Hepatocyte (in vitro differentiated cells): Measurements from ENCODE around the gene PLCL1.

ENCODE experiments used
- CTCF ChIP-seq: fragments of 200-600 bp; sonication (generic); IDR thresholded peaks from 2 replicates; pipeline ENCODE4 v1.5.1; 2016; ENCODE audit warnings: antibody characterized with exemption, mild to moderate bottlenecking; ENCODE audit not compliant: poor library complexity
- EZH2 ChIP-seq: fragments of 200-600 bp; sonication (generic); IDR thresholded peaks from 2 replicates; pipeline ENCODE4 v1.6.1; 2016; ENCODE audit warnings: antibody characterized with exemption, mild to moderate bottlenecking, borderline replicate concordance

- TF ChIP-seq CTCF (no peak), EZH2 (no peak)
Observed at GRCh38 chr2:198191651-198192050, 387.3 kb downstream of the PLCL1 start.
